Neural crest cell (in vitro differentiated cells): ENCODE results near the gene NRBP1. TPM values are rescaled to one million over a fixed set of nuclear protein-coding genes. Genes with fewer than 3 reads are reported as not detected.

Source experiments
- DNase-seq: peaks from one replicate; pipeline ENCODE4 v3.0.0; 2021; ENCODE audit warnings: low read depth, mixed read lengths, low spot score
- H3K27ac Mint-ChIP-seq: one replicate; pipeline ENCODE4 v1.8.0; 2021; ENCODE audit warnings: mild to moderate bottlenecking, mixed read lengths; ENCODE audit not compliant: unreplicated experiment
- H3K27me3 Mint-ChIP-seq: 2 replicates; pipeline ENCODE4 v1.8.0; 2021; ENCODE audit warnings: low read depth, mild to moderate bottlenecking, mixed read lengths
- H3K36me3 Mint-ChIP-seq: 2 replicates; pipeline ENCODE4 v1.8.0; 2021; ENCODE audit warnings: low read depth, mild to moderate bottlenecking, mixed read lengths
- H3K4me1 Mint-ChIP-seq: 2 replicates; pipeline ENCODE4 v1.8.0; 2021; ENCODE audit warnings: mixed read lengths
- H3K4me3 Mint-ChIP-seq: one replicate; pipeline ENCODE4 v1.8.0; 2021; ENCODE audit warnings: mild to moderate bottlenecking, mixed read lengths
- H3K9me3 Mint-ChIP-seq: 2 replicates; pipeline ENCODE4 v1.8.0; 2021; ENCODE audit warnings: mixed read lengths
- total RNA-seq: library from RNA; stranded (reverse); gene quantifications from 2 replicates; pipeline ENCODE4 v1.2.1, GENCODE V29; 2021
- TF ChIP-seq, protein P1 (sequence below): fragments of 200-600 bp; sonication (generic); conservative IDR thresholded peaks from 2 replicates; pipeline ENCODE4 v1.5.0; 2021; ENCODE audit warnings: antibody characterized with exemption, mild to moderate bottlenecking

NRBP1 gene
- total RNA-seq, 1 donor from 2014 or later: 107 TPM

DNA sequence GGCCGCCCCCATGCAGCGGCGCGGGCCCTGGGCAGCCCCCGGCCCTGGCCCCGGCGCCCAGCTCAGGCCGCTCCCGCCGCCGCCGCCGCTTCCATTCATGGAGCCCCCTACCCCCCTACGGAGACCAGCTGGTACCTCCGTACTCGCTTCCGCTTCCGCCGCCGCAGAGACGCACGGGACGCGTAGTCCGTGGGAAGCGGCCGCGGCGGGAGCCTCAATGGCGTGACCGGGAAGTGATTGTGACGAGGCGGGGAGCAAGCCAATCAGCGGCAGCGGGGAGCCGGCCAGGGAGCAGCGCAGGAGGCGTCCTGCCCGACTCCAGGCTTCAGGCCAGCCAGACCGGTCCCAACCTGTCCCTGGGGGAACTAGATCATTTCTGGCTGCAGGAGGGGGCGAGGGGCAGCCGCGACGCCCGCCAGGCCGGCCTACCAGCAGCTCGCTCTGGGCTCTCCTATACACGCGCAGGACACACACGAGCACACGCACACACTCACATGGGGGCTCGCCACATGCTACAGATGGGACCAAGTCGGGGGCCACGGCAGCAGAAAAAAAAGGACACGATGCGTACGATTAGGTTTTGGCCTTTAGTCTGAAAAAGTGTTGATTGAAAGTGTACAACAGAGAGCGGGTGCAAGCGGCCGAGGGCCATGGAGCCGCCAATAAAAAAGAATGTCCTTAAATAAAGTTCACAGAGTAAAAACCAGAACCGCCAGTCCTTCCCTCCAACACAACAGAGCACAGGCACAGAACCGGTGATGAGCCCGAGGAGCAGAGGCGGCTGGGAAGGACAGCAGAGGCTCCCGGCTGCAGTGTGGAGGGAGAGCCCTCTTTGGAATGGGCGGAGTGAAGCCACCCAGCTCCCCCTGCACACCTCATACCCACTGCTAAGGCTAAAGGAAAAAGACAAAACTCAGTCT is 47.5 kb upstream of the NRBP1 start, which contains the start of gene ZNF513:
TSS of gene ZNF513 (minus strand) at position 109 of the 920 bp plus-strand sequence. CDS start 208 bp downstream, outside the sequence.
- Mint-ChIP-seq H3K27ac (peak within 1 kb of the TSS; percentile 99), H3K36me3 (peaks cover 21% of the 10 kb centered on the region), H3K27me3 (peaks cover 10% of the 10 kb centered on the region), H3K9me3 (no peaks in the 10 kb centered on the region), H3K4me3 (peak within 1 kb of the TSS; percentile 94), H3K4me1 (peaks cover 26% of the 10 kb centered on the region)
- TF ChIP-seq, protein P1, sequence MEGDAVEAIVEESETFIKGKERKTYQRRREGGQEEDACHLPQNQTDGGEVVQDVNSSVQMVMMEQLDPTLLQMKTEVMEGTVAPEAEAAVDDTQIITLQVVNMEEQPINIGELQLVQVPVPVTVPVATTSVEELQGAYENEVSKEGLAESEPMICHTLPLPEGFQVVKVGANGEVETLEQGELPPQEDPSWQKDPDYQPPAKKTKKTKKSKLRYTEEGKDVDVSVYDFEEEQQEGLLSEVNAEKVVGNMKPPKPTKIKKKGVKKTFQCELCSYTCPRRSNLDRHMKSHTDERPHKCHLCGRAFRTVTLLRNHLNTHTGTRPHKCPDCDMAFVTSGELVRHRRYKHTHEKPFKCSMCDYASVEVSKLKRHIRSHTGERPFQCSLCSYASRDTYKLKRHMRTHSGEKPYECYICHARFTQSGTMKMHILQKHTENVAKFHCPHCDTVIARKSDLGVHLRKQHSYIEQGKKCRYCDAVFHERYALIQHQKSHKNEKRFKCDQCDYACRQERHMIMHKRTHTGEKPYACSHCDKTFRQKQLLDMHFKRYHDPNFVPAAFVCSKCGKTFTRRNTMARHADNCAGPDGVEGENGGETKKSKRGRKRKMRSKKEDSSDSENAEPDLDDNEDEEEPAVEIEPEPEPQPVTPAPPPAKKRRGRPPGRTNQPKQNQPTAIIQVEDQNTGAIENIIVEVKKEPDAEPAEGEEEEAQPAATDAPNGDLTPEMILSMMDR: no peak
- peak; percentile 86 for DNase-seq

- Mint-ChIP-seq H3K27ac (peak overlapping the region; percentile 99), H3K27me3 (peaks cover 10% of the 10 kb centered on the region), H3K4me1 (peaks cover 26% of the 10 kb centered on the region), H3K4me3 (peak overlapping the region; percentile 94), H3K9me3 (no peaks in the 10 kb centered on the region), H3K36me3 (peaks cover 19% of the 10 kb centered on the region)
- TF ChIP-seq, protein P1: no peak
- no peak for DNase-seq
Observed at GRCh38 chr2:27381577-27382181, 46.8 kb upstream of the NRBP1 start.

DNA sequence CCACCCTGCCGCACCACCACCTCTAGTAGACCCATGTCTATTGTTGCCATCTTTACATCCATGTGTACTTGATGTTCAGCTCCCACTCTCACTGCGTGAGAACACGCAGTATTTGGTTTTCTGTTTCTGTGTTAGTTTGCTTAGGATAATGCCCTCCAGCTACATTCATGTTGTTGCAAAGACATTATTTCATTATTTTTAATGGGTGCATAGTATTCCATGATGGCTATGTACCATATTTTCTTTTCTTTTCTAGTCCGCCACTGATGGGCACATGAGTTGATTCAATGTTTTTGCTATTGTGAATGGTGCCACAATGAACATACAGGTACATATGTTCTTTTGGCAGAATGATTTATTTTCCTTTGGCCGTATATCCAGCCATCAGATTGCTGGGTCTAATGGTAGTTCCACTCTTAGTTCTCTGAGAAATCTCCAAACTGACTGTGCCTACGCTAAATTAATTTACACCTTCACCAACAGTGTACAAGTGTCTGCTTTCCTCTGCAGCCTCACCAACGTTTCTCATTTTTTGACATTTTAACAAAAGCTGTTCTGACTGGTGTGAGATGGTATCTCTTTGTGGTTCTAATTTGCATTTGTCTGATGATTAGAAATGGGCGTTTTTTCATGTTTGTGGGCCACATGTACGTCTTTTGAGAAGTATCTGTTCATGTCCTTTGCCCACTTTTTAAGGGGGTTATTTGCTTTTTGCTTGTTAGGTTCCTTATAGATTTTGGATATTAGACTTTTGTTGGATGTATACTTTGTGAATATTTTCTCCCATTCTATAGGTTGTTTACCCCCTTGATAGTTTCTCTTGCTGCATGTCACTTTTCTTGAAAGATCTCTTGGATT is 37.4 kb upstream of the NRBP1 start:
- H3K4me3 Mint-ChIP-seq: no peak overlapping the region
- no peaks in the 10 kb centered on the region for H3K27me3 Mint-ChIP-seq
- TF ChIP-seq, protein P1: no peak
- no peaks in the 10 kb centered on the region for H3K4me1 Mint-ChIP-seq
- H3K27ac Mint-ChIP-seq: no peak overlapping the region
- H3K9me3 Mint-ChIP-seq: no peaks in the 10 kb centered on the region
- peaks cover 18% of the 10 kb centered on the region for H3K36me3 Mint-ChIP-seq
- no peak for DNase-seq

DNA sequence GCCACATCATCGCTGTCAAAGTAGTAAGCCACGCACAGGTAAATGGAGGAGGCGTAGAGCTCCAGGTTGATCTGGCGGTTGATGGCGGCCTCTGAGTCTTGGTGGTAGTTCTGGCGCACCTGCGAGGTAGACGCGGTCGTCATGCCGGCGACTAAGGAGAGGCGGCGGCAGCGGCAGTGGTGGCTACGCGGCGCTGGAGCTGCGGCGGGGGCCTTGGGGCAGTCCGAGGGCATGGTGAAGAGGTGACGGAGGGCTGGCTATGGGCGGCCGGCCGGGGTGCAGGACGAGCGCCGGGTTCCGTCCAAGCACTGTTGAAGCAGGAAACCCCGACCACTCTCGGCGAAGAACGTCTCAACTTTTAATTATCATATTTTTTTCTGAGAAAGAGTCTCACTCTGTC is 35.2 kb upstream of the NRBP1 start:
- Mint-ChIP-seq H3K4me3 (no peak overlapping the region), H3K36me3 (peaks cover 14% of the 10 kb centered on the region), H3K9me3 (no peaks in the 10 kb centered on the region), H3K4me1 (peaks cover 5% of the 10 kb centered on the region), H3K27me3 (no peaks in the 10 kb centered on the region), H3K27ac (no peak overlapping the region)
- no peak for DNase-seq
- TF ChIP-seq, protein P1: no peak

DNA sequence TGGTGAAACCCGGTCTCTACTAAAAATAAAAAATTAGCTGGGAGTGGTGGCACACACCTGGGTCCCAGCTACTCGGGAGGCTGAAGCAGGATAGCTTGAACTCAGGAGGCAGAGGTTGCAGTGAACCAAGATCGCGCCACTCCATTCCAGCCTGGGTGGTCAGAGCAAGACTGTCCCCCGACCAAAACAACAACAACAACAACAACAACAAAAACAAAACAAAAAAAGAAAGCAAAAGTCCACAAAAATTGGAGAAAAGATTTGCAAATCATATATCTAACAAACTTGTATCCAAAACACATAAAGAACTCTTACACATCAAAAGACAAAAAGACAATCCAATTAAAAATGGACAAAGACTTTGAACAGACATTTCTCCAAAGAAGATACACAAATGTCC is 29.5 kb upstream of the NRBP1 start:
- Mint-ChIP-seq H3K4me3 (no peak overlapping the region), H3K27ac (no peak overlapping the region), H3K36me3 (peaks cover 6% of the 10 kb centered on the region), H3K4me1 (peaks cover 11% of the 10 kb centered on the region), H3K27me3 (no peaks in the 10 kb centered on the region), H3K9me3 (no peaks in the 10 kb centered on the region)
- TF ChIP-seq, protein P1: no peak
- DNase-seq: no peak
